SU-DHL-6 (cell line): Measurements from ENCODE around the gene ZSWIM2.

Source experiments
- EZH2phosphoT487 ChIP-seq: fragments of 200-600 bp; sonication (generic), shearing (Covaris generic); conservative IDR thresholded peaks from 2 replicates; pipeline ENCODE4 v1.6.1; 2018; ENCODE audit warnings: mild to moderate bottlenecking, antibody characterized with exemption, low read length, moderate library complexity, mixed read lengths
- TF ChIP-seq, protein P1 (sequence below): fragments of 200-600 bp; sonication (generic); IDR thresholded peaks from one replicate; pipeline ENCODE4 v1.5.1; 2017; ENCODE audit warnings: antibody characterized with exemption, mild to moderate bottlenecking, low read length, moderate library complexity; ENCODE audit not compliant: insufficient read depth, poor library complexity, severe bottlenecking

- TF ChIP-seq, protein P1, sequence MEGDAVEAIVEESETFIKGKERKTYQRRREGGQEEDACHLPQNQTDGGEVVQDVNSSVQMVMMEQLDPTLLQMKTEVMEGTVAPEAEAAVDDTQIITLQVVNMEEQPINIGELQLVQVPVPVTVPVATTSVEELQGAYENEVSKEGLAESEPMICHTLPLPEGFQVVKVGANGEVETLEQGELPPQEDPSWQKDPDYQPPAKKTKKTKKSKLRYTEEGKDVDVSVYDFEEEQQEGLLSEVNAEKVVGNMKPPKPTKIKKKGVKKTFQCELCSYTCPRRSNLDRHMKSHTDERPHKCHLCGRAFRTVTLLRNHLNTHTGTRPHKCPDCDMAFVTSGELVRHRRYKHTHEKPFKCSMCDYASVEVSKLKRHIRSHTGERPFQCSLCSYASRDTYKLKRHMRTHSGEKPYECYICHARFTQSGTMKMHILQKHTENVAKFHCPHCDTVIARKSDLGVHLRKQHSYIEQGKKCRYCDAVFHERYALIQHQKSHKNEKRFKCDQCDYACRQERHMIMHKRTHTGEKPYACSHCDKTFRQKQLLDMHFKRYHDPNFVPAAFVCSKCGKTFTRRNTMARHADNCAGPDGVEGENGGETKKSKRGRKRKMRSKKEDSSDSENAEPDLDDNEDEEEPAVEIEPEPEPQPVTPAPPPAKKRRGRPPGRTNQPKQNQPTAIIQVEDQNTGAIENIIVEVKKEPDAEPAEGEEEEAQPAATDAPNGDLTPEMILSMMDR: no peak
- no peak for TF ChIP-seq EZH2phosphoT487
Observed at GRCh38 chr2:186881660-186882059, 32.7 kb upstream of the ZSWIM2 start.
